ENCODE results near the gene ARPC1A. TPM values are rescaled to one million over a fixed set of nuclear protein-coding genes. Genes with fewer than 3 reads are reported as not detected.

The ARPC1A gene
- total RNA-seq, 4 donors from 2014 or later = 76.5 to 118 (median 103) TPM

GRCh38 chr7:99365318-99366141 lies 39.8 kb downstream of the ARPC1A start:
- no peak overlapping the region for H3K4me3 ChIP-seq
- TF ChIP-seq, protein P1, sequence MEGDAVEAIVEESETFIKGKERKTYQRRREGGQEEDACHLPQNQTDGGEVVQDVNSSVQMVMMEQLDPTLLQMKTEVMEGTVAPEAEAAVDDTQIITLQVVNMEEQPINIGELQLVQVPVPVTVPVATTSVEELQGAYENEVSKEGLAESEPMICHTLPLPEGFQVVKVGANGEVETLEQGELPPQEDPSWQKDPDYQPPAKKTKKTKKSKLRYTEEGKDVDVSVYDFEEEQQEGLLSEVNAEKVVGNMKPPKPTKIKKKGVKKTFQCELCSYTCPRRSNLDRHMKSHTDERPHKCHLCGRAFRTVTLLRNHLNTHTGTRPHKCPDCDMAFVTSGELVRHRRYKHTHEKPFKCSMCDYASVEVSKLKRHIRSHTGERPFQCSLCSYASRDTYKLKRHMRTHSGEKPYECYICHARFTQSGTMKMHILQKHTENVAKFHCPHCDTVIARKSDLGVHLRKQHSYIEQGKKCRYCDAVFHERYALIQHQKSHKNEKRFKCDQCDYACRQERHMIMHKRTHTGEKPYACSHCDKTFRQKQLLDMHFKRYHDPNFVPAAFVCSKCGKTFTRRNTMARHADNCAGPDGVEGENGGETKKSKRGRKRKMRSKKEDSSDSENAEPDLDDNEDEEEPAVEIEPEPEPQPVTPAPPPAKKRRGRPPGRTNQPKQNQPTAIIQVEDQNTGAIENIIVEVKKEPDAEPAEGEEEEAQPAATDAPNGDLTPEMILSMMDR (IDR thresholded peaks at IDR 0.05) = peak; percentile 5 to 29 (median 26)
- TF ChIP-seq POLR2A (IDR thresholded peaks at IDR 0.05) = no peak
- no peaks in the 10 kb centered on the region for H3K9me3 ChIP-seq
- H3K36me3 ChIP-seq = no peaks in the 10 kb centered on the region
- no peaks in the 10 kb centered on the region for H3K4me1 ChIP-seq
- intact Hi-C loops (cut with DNase I; ENCODE audit: low total_unique reads) = no loop called here
- no peak for DNase-seq
- H3K27ac ChIP-seq = no peak overlapping the region
- no peaks in the 10 kb centered on the region for H3K27me3 ChIP-seq

DNA sequence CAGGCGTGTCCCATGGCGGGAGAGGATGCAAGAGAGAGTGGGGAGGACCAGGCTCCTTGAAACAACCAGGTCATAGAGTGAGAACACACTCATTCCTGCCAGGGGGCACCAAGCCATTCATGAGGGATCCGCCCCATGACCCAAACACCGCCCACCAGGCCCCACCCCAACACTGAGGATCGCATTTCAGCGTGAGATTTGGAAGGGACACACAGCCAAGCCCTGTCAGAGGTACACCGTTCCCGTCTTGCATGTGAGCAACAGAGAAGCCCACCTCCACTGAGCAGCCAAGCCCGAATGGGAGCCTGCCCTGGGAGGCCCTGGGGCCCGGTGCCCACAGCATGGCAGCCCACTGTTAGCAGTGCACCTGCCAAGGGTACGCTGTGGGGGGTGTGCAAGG lies 40.9 kb downstream of the ARPC1A start:
- Histone ChIP-seq H3K36me3 (no peaks in the 10 kb centered on the region), H3K4me1 (no peaks in the 10 kb centered on the region), H3K27me3 (no peaks in the 10 kb centered on the region), H3K9me3 (no peaks in the 10 kb centered on the region), H3K4me3 (no peak overlapping the region), H3K27ac (no peak overlapping the region)
- no peak for DNase-seq
- intact Hi-C loops (cut with DNase I; ENCODE audit: low total_unique reads) = no loop called here
- TF ChIP-seq, protein P1 (IDR thresholded peaks at IDR 0.05) = no peak
- TF ChIP-seq POLR2A (IDR thresholded peaks at IDR 0.05) = no peak

DNA sequence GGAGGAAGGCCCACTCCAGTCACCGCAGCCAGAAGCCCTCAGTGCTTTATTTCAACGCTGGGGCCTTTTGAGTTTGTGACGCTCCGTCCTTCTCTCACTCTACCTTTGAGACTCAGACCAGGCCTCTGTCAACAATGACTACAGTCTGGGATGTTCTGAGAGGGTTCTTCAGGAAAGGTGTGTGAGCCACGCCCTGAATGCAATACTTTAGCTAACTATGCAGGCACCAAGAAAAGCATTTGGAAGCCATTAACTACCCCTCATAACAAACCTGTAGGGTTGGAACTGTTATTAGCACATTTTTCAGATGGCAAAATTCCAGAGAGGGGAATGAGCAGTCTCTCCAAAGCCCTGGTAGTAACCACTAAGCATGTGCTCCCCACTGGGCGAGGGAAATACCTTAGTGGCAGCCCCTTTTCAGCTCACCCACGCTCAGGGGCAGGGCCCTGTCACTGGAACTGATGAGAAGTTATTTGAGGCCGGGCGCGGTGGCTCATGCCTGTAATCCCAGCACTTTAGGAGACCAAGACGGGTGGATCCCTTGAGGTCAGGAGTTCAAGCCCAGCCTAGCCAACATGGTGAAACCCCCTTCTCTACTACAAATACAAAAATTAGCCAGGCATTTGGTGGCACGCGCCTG lies 43.2 kb downstream of the ARPC1A start:
- Histone ChIP-seq H3K36me3 (no peaks in the 10 kb centered on the region), H3K4me1 (no peaks in the 10 kb centered on the region), H3K4me3 (no peak overlapping the region), H3K27me3 (no peaks in the 10 kb centered on the region), H3K9me3 (no peaks in the 10 kb centered on the region), H3K27ac (no peak overlapping the region)
- intact Hi-C loops (cut with DNase I; ENCODE audit: low total_unique reads) = no loop called here
- DNase-seq = no peak
- TF ChIP-seq, protein P1 (IDR thresholded peaks at IDR 0.05) = no peak
- TF ChIP-seq POLR2A (IDR thresholded peaks at IDR 0.05) = no peak

DNA sequence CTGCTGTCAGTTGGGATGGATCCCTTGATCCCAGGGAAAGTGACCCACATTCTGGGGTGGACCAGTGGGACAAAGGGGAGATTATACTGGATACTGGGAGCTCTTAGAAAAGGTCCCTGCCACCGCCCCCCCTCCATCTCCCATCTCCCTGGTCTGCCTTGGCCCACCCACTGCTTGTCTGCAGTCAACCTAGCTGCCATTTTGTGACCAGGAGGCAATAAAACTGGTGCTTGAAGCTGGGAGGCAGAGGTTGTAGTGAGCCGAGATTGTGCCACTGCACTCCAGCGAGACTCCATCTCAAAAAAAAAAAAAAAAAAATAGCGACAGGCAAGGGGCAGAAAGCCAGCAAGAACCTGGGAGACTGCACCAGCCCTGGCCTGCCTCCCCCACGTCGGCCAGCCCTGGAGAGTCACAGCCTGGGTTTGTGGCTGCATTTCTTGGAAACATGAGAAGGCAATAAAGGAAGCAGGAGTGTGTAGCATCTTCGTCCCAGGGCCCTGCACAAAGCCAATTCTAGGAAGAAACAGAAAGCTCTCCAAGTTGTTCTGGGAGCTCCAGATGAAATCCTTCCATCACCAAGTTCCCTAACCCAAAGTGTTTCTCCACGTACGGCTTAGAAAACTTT lies 44.2 kb downstream of the ARPC1A start:
- DNase-seq = no peak
- H3K9me3 ChIP-seq = no peaks in the 10 kb centered on the region
- H3K27ac ChIP-seq = no peak overlapping the region
- intact Hi-C loops (cut with DNase I; ENCODE audit: low total_unique reads) = no loop called here
- no peaks in the 10 kb centered on the region for H3K36me3 ChIP-seq
- H3K27me3 ChIP-seq = no peaks in the 10 kb centered on the region
- TF ChIP-seq, protein P1 (IDR thresholded peaks at IDR 0.05) = no peak
- no peak for TF ChIP-seq POLR2A (IDR thresholded peaks at IDR 0.05)
- no peaks in the 10 kb centered on the region for H3K4me1 ChIP-seq
- no peak overlapping the region for H3K4me3 ChIP-seq
